Astrocyte of the cerebellum (primary cell): ENCODE data around the gene BLOC1S2.

Experiments
- DNase-seq: peaks from one replicate; pipeline ENCODE4 v3.0.0-alpha.2; 2011; ENCODE audit warnings: low read depth
- H3K4me3 ChIP-seq: 2 replicates; pipeline ENCODE4 v1.5.1; 2011; ENCODE audit warnings: mild to moderate bottlenecking, low read depth, low read length, moderate library complexity
- CTCF ChIP-seq: IDR thresholded peaks from 2 replicates; pipeline ENCODE4 v1.5.1; 2012; ENCODE audit warnings: low read length, low read depth, moderate library complexity, mild to moderate bottlenecking; ENCODE audit errors: missing control alignments
- in situ Hi-C: cut with HindIII; loops from 2 replicates; pipeline ENCODE4 v1.10.0; 2017; ENCODE audit warnings: low sequenced_read_pairs

Gene BLOC1S2

GRCh38 chr10:100327718-100328009 is 41.2 kb upstream of the BLOC1S2 start:
- H3K4me3 ChIP-seq = no peak overlapping the region
- in situ Hi-C loops = loop anchor here (25.0 kb wide), 1 partner anchor 560 kb away; no protein-coding TSS in a partner anchor
- no peak for TF ChIP-seq CTCF
- no peak for DNase-seq

GRCh38 chr10:100327007-100327717 is 40.7 kb upstream of the BLOC1S2 start:
- no peak overlapping the region for H3K4me3 ChIP-seq

GRCh38 chr10:100325158-100325557 is 38.7 kb upstream of the BLOC1S2 start:
- H3K4me3 ChIP-seq = no peak overlapping the region
- TF ChIP-seq CTCF = no peak
- in situ Hi-C loops = loop anchor here (25.0 kb wide), 1 partner anchor 562 kb away; no protein-coding TSS in a partner anchor
- DNase-seq = no peak

More at GRCh38 chr10:100327007-100327717, 40.7 kb upstream of the BLOC1S2 start:
- in situ Hi-C loops = loop anchor here (25.0 kb wide), 1 partner anchor 560 kb away; no protein-coding TSS in a partner anchor
- DNase-seq = no peak
- no peak for TF ChIP-seq CTCF

GRCh38 chr10:100319707-100320402 is 33.4 kb upstream of the BLOC1S2 start:
- in situ Hi-C loops = no loop called here
- TF ChIP-seq CTCF = no peak
- no peak for DNase-seq
- H3K4me3 ChIP-seq = no peak overlapping the region

- TF ChIP-seq CTCF = no peak
- in situ Hi-C loops = no loop called here
- no peak for DNase-seq
- H3K4me3 ChIP-seq = no peak overlapping the region
Measured at GRCh38 chr10:100318207-100318606, 31.7 kb upstream of the BLOC1S2 start.

GRCh38 chr10:100315615-100316014 is 29.1 kb upstream of the BLOC1S2 start:
- H3K4me3 ChIP-seq = no peak overlapping the region
- in situ Hi-C loops = no loop called here
- no peak for TF ChIP-seq CTCF
- no peak for DNase-seq
